GM12873 (cell line): ENCODE data around the gene ETS1.

Source experiments
- CTCF ChIP-seq: IDR thresholded peaks from 2 replicates; pipeline ENCODE4 v1.5.1; 2012; ENCODE audit warnings: low read depth, mild to moderate bottlenecking, moderate library complexity, low read length, control low read depth; ENCODE audit not compliant: insufficient read depth; ENCODE audit errors: missing control alignments

Gene ETS1

GRCh38 chr11:128431931-128432330 is 155.4 kb downstream of the ETS1 start:
- no peak for TF ChIP-seq CTCF

- TF ChIP-seq CTCF = no peak
Measured at GRCh38 chr11:128428935-128429334, 158.4 kb downstream of the ETS1 start.

- TF ChIP-seq CTCF = no peak
Measured at GRCh38 chr11:128424851-128425285, 162.5 kb downstream of the ETS1 start.

- no peak for TF ChIP-seq CTCF
Measured at GRCh38 chr11:128424271-128424711, 163.1 kb downstream of the ETS1 start.

- TF ChIP-seq CTCF = no peak
Measured at GRCh38 chr11:128422576-128423370, 164.6 kb downstream of the ETS1 start.

GRCh38 chr11:128421577-128422330 is 165.6 kb downstream of the ETS1 start:
- no peak for TF ChIP-seq CTCF

GRCh38 chr11:128420951-128421350 is 166.4 kb downstream of the ETS1 start:
- TF ChIP-seq CTCF = no peak
